HepG2 (cell line): ENCODE results near the gene BIRC2. TPM values are rescaled to one million over a fixed set of nuclear protein-coding genes. Genes with fewer than 3 reads are reported as not detected.
A peak's percentile ranks its signal among the peaks of the same experiment; 100 is the strongest.

Experiments
- ATAC-seq: fragments of 200-7000 bp; cut with Tn5 transposase; 3 replicates; pipeline ENCODE4 v1.9.1; 2020; ENCODE audit warnings: mild to moderate bottlenecking, moderate library complexity
- BruUV-seq: library from RNA; stranded (reverse); fragments of 400-500 nt; replicated peaks from 2 replicates; lab custom pipeline; 2021; lab: Mats Ljungman, UMichigan
- CTCF ChIA-PET: fragments of 300-600 bp; formaldehyde crosslinking; extraction: SDS; loops from one replicate; lab custom pipeline; 2021; ENCODE audit warnings: low total read pairs, inconsistent platforms, low intra/inter-chr PET ratio; lab: Yijun Ruan, JAX
- POLR2A ChIA-PET: fragments of 350-600 bp; sonication (Branson Sonifier 250); formaldehyde crosslinking; loops from one replicate; lab custom pipeline; 2020; ENCODE audit warnings: antibody characterized with exemption, inconsistent platforms; lab: Yijun Ruan, JAX
- DNase-seq: peaks from one replicate; pipeline ENCODE4 v3.0.0-alpha.2; 2015; ENCODE audit warnings: low spot score
- FAIRE-seq: peaks from 3 replicates; lab custom pipeline; 2011; peaks lifted over from hg19 to GRCh38; lab: Jason Lieb, UNC
- H2AFZ ChIP-seq: one replicate; pipeline ENCODE4 v1.6.1; 2011; ENCODE audit warnings: low read length, inconsistent platforms
- H3K27ac ChIP-seq: fragments of 300-600 bp; 3 replicates; pipeline ENCODE4 v1.8.0; 2011; ENCODE audit warnings: mixed run types, mild to moderate bottlenecking, mixed read lengths, low read length, inconsistent platforms; ENCODE audit not compliant: insufficient read depth; ENCODE audit errors: extremely low read length
- H3K27me3 ChIP-seq, 2 experiments: fragments of 200-600 bp in 1 of 2; 2 replicates in 1 of 2; 3 replicates in 1 of 2; pipeline versions ENCODE4 v1.6.0 to v1.8.0; 2011; ENCODE audit warnings: low read length in 2 of 2, mild to moderate bottlenecking in 2 of 2, moderate library complexity in 2 of 2, inconsistent platforms in 1 of 2; ENCODE audit not compliant: insufficient read depth in 2 of 2, control insufficient read depth in 1 of 2
- H3K36me3 ChIP-seq, 2 experiments: fragments of 200-600 bp in 1 of 2; replicated peaks in 1 of 2; 2 replicates in 1 of 2; 3 replicates in 1 of 2; pipeline versions ENCODE4 v1.5.1 to v1.8.0; 2011; ENCODE audit warnings: low read length in 2 of 2, inconsistent platforms in 1 of 2; ENCODE audit not compliant: insufficient read depth in 2 of 2, control insufficient read depth in 1 of 2
- H3K4me1 ChIP-seq: 2 replicates; pipeline ENCODE4 v1.5.1; 2012; ENCODE audit warnings: low read length, inconsistent platforms; ENCODE audit not compliant: insufficient read depth
- H3K4me2 ChIP-seq: 2 replicates; pipeline ENCODE4 v1.6.0; 2011; ENCODE audit warnings: low read depth, low read length, inconsistent platforms
- H3K4me3 ChIP-seq, 3 experiments: fragments of 200-600 bp in 1 of 3; sonication (generic), shearing (Covaris generic) in 1 of 3; replicated peaks in 1 of 3; 2 replicates each; pipeline ENCODE4 v1.5.1; 2011 to 2016; ENCODE audit warnings: low read length in 3 of 3, inconsistent platforms in 2 of 3, low read depth in 2 of 3, mild to moderate bottlenecking in 2 of 3, control low read depth in 1 of 3, mixed read lengths in 1 of 3; ENCODE audit not compliant: insufficient read depth in 1 of 3
- H3K79me2 ChIP-seq: one replicate; pipeline ENCODE4 v1.6.1; 2011; ENCODE audit warnings: low read length, inconsistent platforms; ENCODE audit not compliant: insufficient read depth
- H3K9ac ChIP-seq: 2 replicates; pipeline ENCODE4 v1.6.0; 2011; ENCODE audit warnings: mild to moderate bottlenecking, low read depth, low read length, inconsistent platforms; ENCODE audit not compliant: insufficient read depth
- H3K9me3 ChIP-seq: 2 replicates; pipeline ENCODE4 v1.5.1; 2012; ENCODE audit warnings: mild to moderate bottlenecking, low read length
- H4K20me1 ChIP-seq: 2 replicates; pipeline ENCODE4 v1.6.0; 2011; ENCODE audit warnings: inconsistent platforms, mild to moderate bottlenecking, low read length, moderate library complexity; ENCODE audit not compliant: insufficient read depth
- GTF3A ChIP-seq: sonication (generic); formaldehyde crosslinking; conservative IDR thresholded peaks from 2 replicates; pipeline ENCODE4 v1.4.0; 2020; ENCODE audit warnings: mild to moderate bottlenecking, missing genetic modification reagents
- HDAC6 ChIP-seq: fragments of 200-600 bp; sonication (generic); IDR thresholded peaks from 2 replicates; pipeline ENCODE4 v1.7.0; 2017; ENCODE audit warnings: mild to moderate bottlenecking, antibody characterized with exemption, low read length, low read depth
- KDM3A ChIP-seq: IDR thresholded peaks from 2 replicates; pipeline ENCODE4 v1.6.1; 2018; ENCODE audit warnings: low read depth, missing compliant biosample characterization
- POLR2AphosphoS2 ChIP-seq: IDR thresholded peaks from 2 replicates; pipeline ENCODE4 v1.6.1; 2011; ENCODE audit warnings: low read depth, low read length, improper control_type of control experiment
- RAD21 ChIP-seq: fragments of 450-650 bp; formaldehyde crosslinking; IDR thresholded peaks from 2 replicates; pipeline ENCODE4 v1.5.0; 2020; ENCODE audit warnings: mild to moderate bottlenecking
- RARA ChIP-seq: IDR thresholded peaks from 2 replicates; pipeline ENCODE4 v1.6.1; 2016; ENCODE audit warnings: missing genetic modification reagents, missing compliant biosample characterization
- RBM22 ChIP-seq: fragments of 200-400 bp; formaldehyde crosslinking; optimal IDR thresholded peaks from 2 replicates; pipeline ENCODE3; 2017; ENCODE audit warnings: mild to moderate bottlenecking, low read length, moderate library complexity
- ZNF414 ChIP-seq: sonication (generic); formaldehyde crosslinking; IDR thresholded peaks from 2 replicates; pipeline ENCODE4 v1.5.0; 2020; ENCODE audit warnings: missing genetic modification reagents
- ZNF552 ChIP-seq: sonication (generic); formaldehyde crosslinking; IDR thresholded peaks from 2 replicates; pipeline ENCODE4 v1.9.0; 2022; ENCODE audit warnings: missing genetic modification reagents, mild to moderate bottlenecking, borderline replicate concordance
- ZNF704 ChIP-seq: sonication (generic); formaldehyde crosslinking; IDR thresholded peaks from 2 replicates; pipeline ENCODE4 v1.8.1; 2023; ENCODE audit warnings: mild to moderate bottlenecking, inconsistent platforms, moderate library complexity, missing genetic modification reagents, borderline replicate concordance
- WGBS: methylation state at CpG from one replicate; pipeline ENCODE4 v1.1.6; 2017; ENCODE audit warnings: low lambda C conversion rate; 5-methylcytosine and 5-hydroxymethylcytosine counted together
- in situ Hi-C: cut with HindIII; loops from 2 replicates; pipeline ENCODE4 v1.10.0; 2017; ENCODE audit warnings: low pct_unique_long_range_greater_than_20kb; ENCODE audit not compliant: extremely low pct_ligation_motif_present
- intact Hi-C: fragments of 100-400 bp; cut with micrococcal nuclease; formaldehyde crosslinking; loops from one replicate; pipeline ENCODE4 v1.10.0; 2022; ENCODE audit not compliant: unreplicated experiment
- polyA plus RNA-seq, 8 experiments: library from polyadenylated mRNA; depleted of rRNA in 3 of 8; stranded (reverse) in 7 of 8; unstranded in 1 of 8; fragments of >200 nt; fragmentation: Illumina TruSeq in 4 of 8; extraction: Trizol in 4 of 8; gene quantifications; 2 replicates each; pipeline versions ENCODE4 v1.2.1 to v1.2.3, GENCODE V29; 2011 to 2016; ENCODE audit warnings: low read depth in 4 of 8, missing spikeins in 1 of 8, mixed read lengths in 1 of 8; ENCODE audit not compliant: insufficient read depth in 1 of 8
- total RNA-seq, 5 experiments: library from RNA; depleted of rRNA; stranded (reverse); fragments of >200 nt; fragmentation: Illumina TruSeq; extraction: Trizol; gene quantifications; 2 replicates each; pipeline ENCODE4 v1.2.3, GENCODE V29; 2016; ENCODE audit warnings: low read depth in 1 of 5
- TF ChIP-seq, protein P1 (sequence below): sonication (generic); formaldehyde crosslinking; IDR thresholded peaks from 2 replicates; pipeline ENCODE4 v1.4.0; 2020; ENCODE audit warnings: missing genetic modification reagents
- TF ChIP-seq, protein P2 (sequence below): sonication (generic); formaldehyde crosslinking; IDR thresholded peaks from 2 replicates; pipeline ENCODE4 v1.5.0; 2020; ENCODE audit warnings: missing genetic modification reagents, mild to moderate bottlenecking, borderline replicate concordance
- TF ChIP-seq, protein P3 (sequence below): IDR thresholded peaks from 2 replicates; pipeline ENCODE4 v1.6.1; 2012; ENCODE audit warnings: inconsistent platforms
- TF ChIP-seq, protein P4 (sequence below): IDR thresholded peaks from 2 replicates; pipeline ENCODE4 v1.6.1; 2016; ENCODE audit warnings: low read depth, missing genetic modification reagents, missing compliant biosample characterization

BIRC2 gene
- total and polyA plus RNA-seq, 2 of the 13 experiments (the other 11 are each of a cell fraction or from before 2014, with no cell fraction given) = 61.7 to 62.2 TPM

GRCh38 chr11:102401905-102402304, 54.9 kb downstream of the BIRC2 start:
- ChIA-PET POLR2A (no interaction called here), CTCF (no interaction called here)
- ATAC-seq = no peak
- WGBS = 98% methylated on average over 3 of the region's 3 CpGs
- no TSS peak for BruUV-seq
- Histone ChIP-seq H3K9ac (no peak overlapping the region), H3K27me3 (no peaks in the 10 kb centered on the region), H4K20me1 (peaks cover 63% of the 10 kb centered on the region), H3K4me3 (no peak overlapping the region), H3K4me1 (peaks cover under 1% of the 10 kb centered on the region; the same call in 1 of the 2 replicates), H3K9me3 (no peaks in the 10 kb centered on the region), H3K4me2 (no peak overlapping the region), H2AFZ (no peak overlapping the region), H3K27ac (no peak overlapping the region), H3K79me2 (peaks cover 39% of the 10 kb centered on the region), H3K36me3 (peaks cover 24 to 74% of the 10 kb centered on the region in 2 experiments)
- intact Hi-C loops = no loop called here
- no peak for FAIRE-seq
- no peak for DNase-seq
- in situ Hi-C loops = no loop called here
- TF ChIP-seq GTF3A (CRISPR knock-in tag) = no peak
- TF ChIP-seq, protein P1, sequence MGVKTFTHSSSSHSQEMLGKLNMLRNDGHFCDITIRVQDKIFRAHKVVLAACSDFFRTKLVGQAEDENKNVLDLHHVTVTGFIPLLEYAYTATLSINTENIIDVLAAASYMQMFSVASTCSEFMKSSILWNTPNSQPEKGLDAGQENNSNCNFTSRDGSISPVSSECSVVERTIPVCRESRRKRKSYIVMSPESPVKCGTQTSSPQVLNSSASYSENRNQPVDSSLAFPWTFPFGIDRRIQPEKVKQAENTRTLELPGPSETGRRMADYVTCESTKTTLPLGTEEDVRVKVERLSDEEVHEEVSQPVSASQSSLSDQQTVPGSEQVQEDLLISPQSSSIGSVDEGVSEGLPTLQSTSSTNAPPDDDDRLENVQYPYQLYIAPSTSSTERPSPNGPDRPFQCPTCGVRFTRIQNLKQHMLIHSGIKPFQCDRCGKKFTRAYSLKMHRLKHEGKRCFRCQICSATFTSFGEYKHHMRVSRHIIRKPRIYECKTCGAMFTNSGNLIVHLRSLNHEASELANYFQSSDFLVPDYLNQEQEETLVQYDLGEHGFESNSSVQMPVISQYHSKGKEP (CRISPR knock-in tag) = no peak
- TF ChIP-seq RARA = no peak
- TF ChIP-seq, protein P2, sequence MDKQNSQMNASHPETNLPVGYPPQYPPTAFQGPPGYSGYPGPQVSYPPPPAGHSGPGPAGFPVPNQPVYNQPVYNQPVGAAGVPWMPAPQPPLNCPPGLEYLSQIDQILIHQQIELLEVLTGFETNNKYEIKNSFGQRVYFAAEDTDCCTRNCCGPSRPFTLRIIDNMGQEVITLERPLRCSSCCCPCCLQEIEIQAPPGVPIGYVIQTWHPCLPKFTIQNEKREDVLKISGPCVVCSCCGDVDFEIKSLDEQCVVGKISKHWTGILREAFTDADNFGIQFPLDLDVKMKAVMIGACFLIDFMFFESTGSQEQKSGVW (CRISPR knock-in tag) = no peak
- no peak for TF ChIP-seq HDAC6
- TF ChIP-seq RBM22 = peak; percentile 78
- TF ChIP-seq, protein P3, sequence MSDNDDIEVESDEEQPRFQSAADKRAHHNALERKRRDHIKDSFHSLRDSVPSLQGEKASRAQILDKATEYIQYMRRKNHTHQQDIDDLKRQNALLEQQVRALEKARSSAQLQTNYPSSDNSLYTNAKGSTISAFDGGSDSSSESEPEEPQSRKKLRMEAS = no peak
- no peak for TF ChIP-seq KDM3A (CRISPR knock-in tag)
- TF ChIP-seq RAD21 (CRISPR knock-in tag) = no peak
- TF ChIP-seq, protein P4, sequence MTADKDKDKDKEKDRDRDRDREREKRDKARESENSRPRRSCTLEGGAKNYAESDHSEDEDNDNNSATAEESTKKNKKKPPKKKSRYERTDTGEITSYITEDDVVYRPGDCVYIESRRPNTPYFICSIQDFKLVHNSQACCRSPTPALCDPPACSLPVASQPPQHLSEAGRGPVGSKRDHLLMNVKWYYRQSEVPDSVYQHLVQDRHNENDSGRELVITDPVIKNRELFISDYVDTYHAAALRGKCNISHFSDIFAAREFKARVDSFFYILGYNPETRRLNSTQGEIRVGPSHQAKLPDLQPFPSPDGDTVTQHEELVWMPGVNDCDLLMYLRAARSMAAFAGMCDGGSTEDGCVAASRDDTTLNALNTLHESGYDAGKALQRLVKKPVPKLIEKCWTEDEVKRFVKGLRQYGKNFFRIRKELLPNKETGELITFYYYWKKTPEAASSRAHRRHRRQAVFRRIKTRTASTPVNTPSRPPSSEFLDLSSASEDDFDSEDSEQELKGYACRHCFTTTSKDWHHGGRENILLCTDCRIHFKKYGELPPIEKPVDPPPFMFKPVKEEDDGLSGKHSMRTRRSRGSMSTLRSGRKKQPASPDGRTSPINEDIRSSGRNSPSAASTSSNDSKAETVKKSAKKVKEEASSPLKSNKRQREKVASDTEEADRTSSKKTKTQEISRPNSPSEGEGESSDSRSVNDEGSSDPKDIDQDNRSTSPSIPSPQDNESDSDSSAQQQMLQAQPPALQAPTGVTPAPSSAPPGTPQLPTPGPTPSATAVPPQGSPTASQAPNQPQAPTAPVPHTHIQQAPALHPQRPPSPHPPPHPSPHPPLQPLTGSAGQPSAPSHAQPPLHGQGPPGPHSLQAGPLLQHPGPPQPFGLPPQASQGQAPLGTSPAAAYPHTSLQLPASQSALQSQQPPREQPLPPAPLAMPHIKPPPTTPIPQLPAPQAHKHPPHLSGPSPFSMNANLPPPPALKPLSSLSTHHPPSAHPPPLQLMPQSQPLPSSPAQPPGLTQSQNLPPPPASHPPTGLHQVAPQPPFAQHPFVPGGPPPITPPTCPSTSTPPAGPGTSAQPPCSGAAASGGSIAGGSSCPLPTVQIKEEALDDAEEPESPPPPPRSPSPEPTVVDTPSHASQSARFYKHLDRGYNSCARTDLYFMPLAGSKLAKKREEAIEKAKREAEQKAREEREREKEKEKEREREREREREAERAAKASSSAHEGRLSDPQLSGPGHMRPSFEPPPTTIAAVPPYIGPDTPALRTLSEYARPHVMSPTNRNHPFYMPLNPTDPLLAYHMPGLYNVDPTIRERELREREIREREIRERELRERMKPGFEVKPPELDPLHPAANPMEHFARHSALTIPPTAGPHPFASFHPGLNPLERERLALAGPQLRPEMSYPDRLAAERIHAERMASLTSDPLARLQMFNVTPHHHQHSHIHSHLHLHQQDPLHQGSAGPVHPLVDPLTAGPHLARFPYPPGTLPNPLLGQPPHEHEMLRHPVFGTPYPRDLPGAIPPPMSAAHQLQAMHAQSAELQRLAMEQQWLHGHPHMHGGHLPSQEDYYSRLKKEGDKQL = no peak
- no peak for TF ChIP-seq ZNF552 (CRISPR knock-in tag)
- TF ChIP-seq ZNF704 (CRISPR knock-in tag) = no peak
- peak; percentile 40; the same call in 1 of the 2 replicates for TF ChIP-seq POLR2AphosphoS2
- TF ChIP-seq ZNF414 (CRISPR knock-in tag) = no peak
